NCI-H2196 (cell line): ENCODE data around the gene KCNJ6.
"Not testable (repeated sequence)": the region's sequence is repeated elsewhere in the genome, so short reads cannot be mapped to it uniquely, and the experiment has no call there.

Experiments used
- DNase-seq: peaks from one replicate; lab custom pipeline; 2025; ENCODE audit not compliant: unreplicated experiment; lab: John Stamatoyannopoulos, UW

KCNJ6 gene

GRCh38 chr21:37784591-37785318 lies 131.5 kb downstream of the KCNJ6 start:
- DNase-seq = no peak

GRCh38 chr21:37783016-37783415 lies 133.2 kb downstream of the KCNJ6 start:
- DNase-seq = no peak

DNA sequence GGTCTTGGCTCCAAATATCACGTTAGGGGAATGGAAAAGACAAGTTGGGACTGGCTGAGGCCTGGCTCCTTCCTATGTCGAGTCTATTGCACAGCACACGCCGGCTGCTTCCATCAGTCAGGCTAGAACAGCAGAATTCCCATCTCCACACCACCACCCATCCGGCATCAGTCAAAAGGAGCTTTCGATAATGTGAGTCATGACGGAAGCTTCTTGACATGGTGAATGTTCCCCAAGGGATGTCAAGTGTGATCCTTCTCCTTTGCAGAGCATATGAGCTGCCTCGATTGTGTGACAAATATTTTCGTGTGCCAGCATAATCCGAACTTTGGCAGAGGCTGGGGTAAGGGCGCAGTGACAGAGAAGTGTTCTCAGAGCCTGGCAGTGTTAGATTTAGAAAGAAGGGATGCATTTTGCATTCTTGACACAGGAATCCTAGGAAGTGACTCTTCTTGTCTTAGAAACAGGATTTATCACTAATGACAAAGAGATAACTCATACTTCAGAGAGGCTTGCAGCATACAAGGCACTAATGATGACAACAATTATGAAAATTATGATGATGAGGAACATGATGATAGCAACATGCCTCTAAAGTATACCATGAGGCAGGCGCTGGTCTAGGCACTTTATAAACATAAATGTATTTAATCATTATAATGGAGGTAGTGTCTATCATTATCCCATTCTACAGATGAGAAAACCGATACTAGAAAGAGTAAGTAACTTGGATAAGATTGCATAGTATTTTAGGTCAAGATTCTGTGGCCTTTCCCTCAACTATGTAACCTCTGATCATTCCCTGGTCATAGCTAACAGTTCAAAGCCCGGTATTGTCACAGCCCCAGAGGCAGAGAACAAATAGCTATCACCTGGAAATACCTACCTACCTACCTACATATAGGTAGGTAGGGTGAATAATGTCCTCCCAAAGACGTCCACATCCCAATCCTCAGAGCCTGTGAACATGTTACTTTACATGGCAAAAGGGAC lies 135.0 kb downstream of the KCNJ6 start:
- DNase-seq = no peak

DNA sequence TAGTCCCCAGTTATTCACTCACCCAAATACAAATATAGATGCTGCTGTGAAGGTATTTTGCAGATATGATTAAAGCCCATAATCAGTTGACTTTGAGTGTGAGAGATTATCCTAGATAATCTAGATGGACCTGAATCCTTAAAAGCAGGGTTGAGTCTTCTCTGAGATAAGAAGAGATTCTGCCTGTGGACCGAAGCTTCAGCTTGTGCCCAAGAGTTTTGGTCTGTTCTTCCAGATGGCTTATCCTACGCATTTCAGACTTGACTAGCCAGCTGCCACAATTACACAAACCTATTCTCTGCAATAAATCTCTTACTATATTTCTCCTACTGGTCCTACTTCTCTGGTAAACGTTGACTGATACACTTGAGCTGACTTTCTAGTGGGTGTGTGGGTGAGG lies 145.1 kb downstream of the KCNJ6 start:
- DNase-seq = no peak

GRCh38 chr21:37770461-37770860 lies 145.8 kb downstream of the KCNJ6 start:
- no peak for DNase-seq

DNA sequence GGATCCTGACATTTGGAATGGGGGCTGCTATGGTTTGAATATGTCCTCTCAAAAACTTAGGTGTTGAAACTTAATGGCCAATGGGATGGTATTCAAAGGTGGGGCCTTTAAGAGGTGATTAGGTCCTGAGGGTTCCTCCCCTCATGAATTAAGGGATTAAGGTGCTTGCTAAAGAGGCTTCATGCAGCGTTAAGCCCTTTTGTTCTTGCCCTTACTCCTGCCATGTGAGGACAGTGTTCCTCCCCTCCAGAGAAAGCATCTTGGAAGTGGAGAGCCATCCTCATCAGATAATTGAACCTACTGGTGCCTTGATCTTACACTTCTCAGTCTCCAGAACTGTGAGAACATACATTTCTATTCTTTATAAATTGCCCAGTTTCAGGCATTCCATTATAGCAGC lies 146.6 kb downstream of the KCNJ6 start:
- no peak for DNase-seq

- no peak for DNase-seq
These were observed 148.3 kb downstream of the KCNJ6 start for GRCh38 chr21:37767984-37768383.

- no peak for DNase-seq
These were observed 150.1 kb downstream of the KCNJ6 start for GRCh38 chr21:37766129-37766528.

- DNase-seq = no peak
These were observed 150.9 kb downstream of the KCNJ6 start for GRCh38 chr21:37765221-37765900.

DNA sequence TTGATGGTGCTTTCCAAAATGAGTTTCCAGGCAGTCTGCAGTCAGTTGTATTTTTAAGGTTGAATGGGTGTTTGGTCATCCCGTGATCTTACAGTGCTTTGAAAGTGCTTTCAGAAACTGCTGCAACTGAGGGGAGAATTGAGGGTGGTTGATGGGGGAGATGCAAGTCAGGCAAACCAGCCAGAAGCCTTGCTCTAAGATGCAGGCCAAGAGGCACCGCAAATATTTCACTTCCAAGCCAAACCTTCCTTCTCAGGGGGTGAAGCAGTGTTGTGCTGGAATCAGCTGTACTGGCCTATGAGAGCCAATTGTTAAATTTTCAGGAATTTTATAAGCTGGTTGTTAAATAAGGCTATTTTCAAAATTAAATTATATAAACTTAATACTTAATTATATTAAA lies 151.6 kb downstream of the KCNJ6 start:
- no peak for DNase-seq

- peak; percentile 17 for DNase-seq
These were observed 153.0 kb downstream of the KCNJ6 start for GRCh38 chr21:37763298-37763697.

- no peak for DNase-seq
These were observed 153.7 kb downstream of the KCNJ6 start for GRCh38 chr21:37762606-37763005.

GRCh38 chr21:37761406-37761805 lies 154.9 kb downstream of the KCNJ6 start:
- DNase-seq = not testable (repeated sequence)

DNA sequence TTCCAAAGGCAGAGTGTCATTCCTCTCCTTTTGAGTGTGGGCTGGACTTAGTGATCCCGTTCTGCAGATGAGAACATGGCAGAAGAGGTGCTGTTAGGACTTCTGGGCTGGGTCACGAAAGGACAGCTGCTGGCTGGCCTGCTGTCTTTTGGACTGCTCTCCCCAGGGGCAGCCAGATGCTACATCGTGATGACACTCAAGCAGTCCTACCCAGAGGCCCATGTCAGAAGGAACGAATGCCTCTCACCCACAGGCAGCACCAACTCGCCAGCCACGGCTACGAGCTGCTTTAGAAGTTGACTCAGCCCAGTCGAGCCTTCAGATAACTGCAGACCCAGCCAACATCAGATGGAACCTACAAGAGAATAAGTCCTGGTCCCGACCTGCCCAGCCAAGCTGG lies 156.5 kb downstream of the KCNJ6 start:
- no peak for DNase-seq

DNA sequence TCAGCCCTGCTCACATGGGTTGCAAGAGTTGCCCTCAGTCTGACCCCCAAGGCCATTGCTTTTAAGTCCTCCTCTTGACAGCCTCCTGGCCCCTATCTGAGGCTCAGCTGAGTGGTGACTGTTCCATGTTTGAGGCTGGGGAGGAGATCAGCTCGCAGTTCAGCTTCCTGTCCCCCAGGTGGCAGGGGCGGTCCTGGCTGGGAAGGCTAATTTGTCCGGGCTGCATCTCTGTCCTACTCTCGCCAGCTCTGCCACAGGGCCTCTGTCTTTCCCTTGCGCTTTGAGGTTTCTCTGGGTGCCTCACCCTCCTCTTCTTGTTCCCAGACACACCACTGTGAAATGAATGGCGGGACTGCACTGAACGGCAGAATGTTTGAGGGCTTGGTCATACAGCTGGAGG lies 157.3 kb downstream of the KCNJ6 start:
- DNase-seq = peak; percentile 72

DNA sequence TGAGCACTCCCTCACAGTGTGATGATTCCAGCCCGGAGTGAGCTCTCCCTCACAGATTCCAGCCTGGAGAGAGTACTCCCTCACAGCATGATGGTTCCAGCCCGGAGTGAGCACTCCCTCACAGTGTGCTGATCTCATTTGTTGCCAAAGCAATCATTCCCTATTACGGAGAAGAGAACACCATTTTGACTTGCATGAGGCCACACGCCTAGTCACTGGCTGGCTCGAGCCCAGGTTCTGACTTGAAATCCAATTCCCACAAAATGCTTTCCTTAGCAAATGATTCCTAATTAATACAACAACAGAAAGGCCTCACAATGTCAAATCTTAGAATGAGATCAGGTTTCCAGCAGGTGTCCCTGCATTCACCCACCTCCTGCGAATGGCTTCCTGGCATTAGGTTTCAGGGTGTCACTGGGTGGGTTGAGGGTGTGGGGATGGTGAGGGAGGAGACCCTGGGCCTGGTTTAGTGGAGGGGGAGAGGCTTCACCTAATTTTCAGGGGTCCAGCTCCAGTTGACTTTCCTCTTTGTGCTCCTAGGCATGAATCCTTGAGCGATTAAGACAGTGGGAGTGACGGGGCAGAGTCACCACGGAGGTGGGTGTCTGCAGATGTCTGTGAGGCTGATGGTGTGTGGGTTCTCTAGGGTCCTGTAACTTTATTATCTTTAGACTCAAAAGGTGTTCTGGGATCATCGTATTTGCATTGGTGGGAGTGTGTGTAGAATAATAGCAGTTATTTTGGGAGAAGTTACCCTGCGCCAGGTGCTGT lies 158.5 kb downstream of the KCNJ6 start:
- peak; percentile 46 for DNase-seq

- DNase-seq = no peak
These were observed 163.1 kb downstream of the KCNJ6 start for GRCh38 chr21:37753122-37753599.

DNA sequence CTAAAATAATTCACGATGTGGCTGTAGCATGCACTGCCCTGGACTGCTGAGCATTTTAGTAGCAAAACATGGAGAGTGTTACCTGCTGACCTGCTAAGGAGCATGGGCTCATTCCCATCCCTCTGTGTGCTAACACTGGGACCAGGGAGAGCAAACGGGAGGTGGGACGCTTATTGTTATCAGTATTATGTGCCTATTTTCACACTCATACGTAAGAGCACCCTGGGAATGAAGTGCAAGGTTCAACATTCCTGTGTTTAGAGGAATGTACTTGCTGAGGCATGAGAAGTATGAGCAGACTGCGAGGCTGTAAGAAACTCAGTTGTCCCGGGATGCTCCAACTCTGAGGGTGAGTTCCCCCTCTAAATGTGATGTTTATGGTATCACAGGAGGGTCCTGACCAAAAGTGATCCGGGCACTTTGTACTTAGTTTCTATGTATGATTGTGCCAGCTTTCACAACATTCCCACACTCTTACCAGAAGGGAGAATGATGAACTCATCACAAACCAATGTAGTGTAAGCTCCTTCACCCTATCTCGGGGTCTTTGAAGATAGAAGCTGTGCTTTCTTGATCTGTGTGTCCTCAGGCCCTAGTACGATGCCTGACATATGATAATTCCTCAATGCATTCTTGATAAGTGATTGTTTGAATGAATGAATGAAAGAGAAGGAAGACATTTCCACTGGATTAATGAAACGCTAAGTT lies 164.8 kb downstream of the KCNJ6 start:
- DNase-seq = no peak

DNA sequence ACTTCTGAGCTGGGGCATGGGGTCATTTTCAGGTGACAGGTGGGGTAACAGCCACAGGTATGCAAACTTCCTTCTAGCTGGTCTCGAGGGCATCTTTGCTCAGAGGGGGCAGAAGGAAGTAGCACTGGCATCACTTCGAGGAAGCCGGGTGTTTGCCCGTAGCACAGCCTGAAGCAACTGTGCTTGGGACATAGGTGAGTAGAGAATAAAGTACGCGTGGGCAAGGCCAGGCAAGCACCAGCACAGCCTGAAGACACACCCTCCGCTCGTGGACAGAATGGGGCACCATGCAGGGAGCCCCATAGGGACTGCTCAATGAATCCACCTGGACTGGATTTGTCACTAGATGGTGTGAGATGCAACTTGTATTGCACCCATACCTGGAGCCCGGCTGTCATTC lies 167.1 kb downstream of the KCNJ6 start:
- no peak for DNase-seq

DNA sequence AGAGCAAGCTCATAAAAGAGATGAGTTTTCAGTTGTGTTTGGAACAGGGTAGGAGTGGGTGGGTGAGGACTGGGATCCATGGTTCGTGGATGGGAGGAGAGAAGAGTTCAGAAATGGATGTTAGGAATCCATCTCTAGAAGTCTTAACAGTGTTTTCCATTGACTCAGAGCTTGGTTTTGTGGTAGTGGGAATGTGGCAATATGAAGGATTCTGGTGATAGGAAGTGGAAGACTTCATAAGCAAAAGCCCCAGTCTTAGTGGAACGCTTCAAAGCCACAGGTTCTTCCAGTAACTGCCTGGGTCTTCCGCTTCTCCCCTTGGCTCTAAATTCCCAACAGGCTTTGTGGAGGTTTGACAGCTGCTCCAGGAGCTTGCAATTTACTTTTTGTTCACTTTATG lies 167.9 kb downstream of the KCNJ6 start:
- no peak for DNase-seq
